HepG2 (cell line): Measurements from ENCODE around the gene MYH3. TPM values are rescaled to one million over a fixed set of nuclear protein-coding genes. Genes with fewer than 3 reads are reported as not detected.

Experiments
- ATAC-seq: fragments of 200-7000 bp; cut with Tn5 transposase; 3 replicates; pipeline ENCODE4 v1.9.1; 2020; ENCODE audit warnings: mild to moderate bottlenecking, moderate library complexity
- BruUV-seq: library from RNA; stranded (reverse); fragments of 400-500 nt; replicated peaks from 2 replicates; lab custom pipeline; 2021; lab: Mats Ljungman, UMichigan
- CTCF ChIA-PET: fragments of 300-600 bp; formaldehyde crosslinking; extraction: SDS; loops from one replicate; lab custom pipeline; 2021; ENCODE audit warnings: low total read pairs, inconsistent platforms, low intra/inter-chr PET ratio; lab: Yijun Ruan, JAX
- POLR2A ChIA-PET: fragments of 350-600 bp; sonication (Branson Sonifier 250); formaldehyde crosslinking; loops from one replicate; lab custom pipeline; 2020; ENCODE audit warnings: antibody characterized with exemption, inconsistent platforms; lab: Yijun Ruan, JAX
- DNase-seq: peaks from one replicate; pipeline ENCODE4 v3.0.0-alpha.2; 2015; ENCODE audit warnings: low spot score
- FAIRE-seq: peaks from 3 replicates; lab custom pipeline; 2011; peaks lifted over from hg19 to GRCh38; lab: Jason Lieb, UNC
- H2AFZ ChIP-seq: one replicate; pipeline ENCODE4 v1.6.1; 2011; ENCODE audit warnings: low read length, inconsistent platforms
- H3K27ac ChIP-seq: fragments of 300-600 bp; 3 replicates; pipeline ENCODE4 v1.8.0; 2011; ENCODE audit warnings: mixed run types, mild to moderate bottlenecking, mixed read lengths, low read length, inconsistent platforms; ENCODE audit not compliant: insufficient read depth; ENCODE audit errors: extremely low read length
- H3K27me3 ChIP-seq, 2 experiments: fragments of 200-600 bp in 1 of 2; 2 replicates in 1 of 2; 3 replicates in 1 of 2; pipeline versions ENCODE4 v1.6.0 to v1.8.0; 2011; ENCODE audit warnings: low read length in 2 of 2, mild to moderate bottlenecking in 2 of 2, moderate library complexity in 2 of 2, inconsistent platforms in 1 of 2; ENCODE audit not compliant: insufficient read depth in 2 of 2, control insufficient read depth in 1 of 2
- H3K36me3 ChIP-seq, 2 experiments: fragments of 200-600 bp in 1 of 2; replicated peaks in 1 of 2; 2 replicates in 1 of 2; 3 replicates in 1 of 2; pipeline versions ENCODE4 v1.5.1 to v1.8.0; 2011; ENCODE audit warnings: low read length in 2 of 2, inconsistent platforms in 1 of 2; ENCODE audit not compliant: insufficient read depth in 2 of 2, control insufficient read depth in 1 of 2
- H3K4me1 ChIP-seq: 2 replicates; pipeline ENCODE4 v1.5.1; 2012; ENCODE audit warnings: low read length, inconsistent platforms; ENCODE audit not compliant: insufficient read depth
- H3K4me2 ChIP-seq: 2 replicates; pipeline ENCODE4 v1.6.0; 2011; ENCODE audit warnings: low read depth, low read length, inconsistent platforms
- H3K4me3 ChIP-seq, 3 experiments: fragments of 200-600 bp in 1 of 3; sonication (generic), shearing (Covaris generic) in 1 of 3; replicated peaks in 1 of 3; 2 replicates each; pipeline ENCODE4 v1.5.1; 2011 to 2016; ENCODE audit warnings: low read length in 3 of 3, inconsistent platforms in 2 of 3, low read depth in 2 of 3, mild to moderate bottlenecking in 2 of 3, control low read depth in 1 of 3, mixed read lengths in 1 of 3; ENCODE audit not compliant: insufficient read depth in 1 of 3
- H3K79me2 ChIP-seq: one replicate; pipeline ENCODE4 v1.6.1; 2011; ENCODE audit warnings: low read length, inconsistent platforms; ENCODE audit not compliant: insufficient read depth
- H3K9ac ChIP-seq: 2 replicates; pipeline ENCODE4 v1.6.0; 2011; ENCODE audit warnings: mild to moderate bottlenecking, low read depth, low read length, inconsistent platforms; ENCODE audit not compliant: insufficient read depth
- H3K9me3 ChIP-seq: 2 replicates; pipeline ENCODE4 v1.5.1; 2012; ENCODE audit warnings: mild to moderate bottlenecking, low read length
- H4K20me1 ChIP-seq: 2 replicates; pipeline ENCODE4 v1.6.0; 2011; ENCODE audit warnings: inconsistent platforms, mild to moderate bottlenecking, low read length, moderate library complexity; ENCODE audit not compliant: insufficient read depth
- CEBPZ ChIP-seq: IDR thresholded peaks from 2 replicates; pipeline ENCODE4 v1.6.1; 2012; ENCODE audit warnings: low read length, improper control_type of control experiment
- CSRNP1 ChIP-seq: sonication (generic); formaldehyde crosslinking; IDR thresholded peaks from 2 replicates; pipeline ENCODE4 v1.8.1; 2023; ENCODE audit warnings: mild to moderate bottlenecking, missing genetic modification reagents
- IRF2 ChIP-seq: IDR thresholded peaks from 2 replicates; pipeline ENCODE4 v1.6.1; 2018; ENCODE audit warnings: missing genetic modification reagents, missing compliant biosample characterization
- NFKB2 ChIP-seq: sonication (generic); formaldehyde crosslinking; IDR thresholded peaks from 2 replicates; pipeline ENCODE4 v1.4.0; 2020; ENCODE audit warnings: missing genetic modification reagents, borderline replicate concordance
- NR2F2 ChIP-seq: IDR thresholded peaks from 2 replicates; pipeline ENCODE4 v1.6.1; 2012; ENCODE audit warnings: low read depth, inconsistent platforms, borderline replicate concordance
- USF2 ChIP-seq, 2 experiments: sonication (generic) in 1 of 2; formaldehyde crosslinking in 1 of 2; IDR thresholded peaks; 2 replicates each; pipeline versions ENCODE4 v1.5.1 to v1.6.1; 2011 to 2020; ENCODE audit warnings: borderline replicate concordance in 1 of 2, low read depth in 1 of 2, low read length in 1 of 2, mild to moderate bottlenecking in 1 of 2, missing genetic modification reagents in 1 of 2, moderate library complexity in 1 of 2
- WGBS: methylation state at CpG from one replicate; pipeline ENCODE4 v1.1.6; 2017; ENCODE audit warnings: low lambda C conversion rate; 5-methylcytosine and 5-hydroxymethylcytosine counted together
- in situ Hi-C: cut with HindIII; loops from 2 replicates; pipeline ENCODE4 v1.10.0; 2017; ENCODE audit warnings: low pct_unique_long_range_greater_than_20kb; ENCODE audit not compliant: extremely low pct_ligation_motif_present
- intact Hi-C: fragments of 100-400 bp; cut with micrococcal nuclease; formaldehyde crosslinking; loops from one replicate; pipeline ENCODE4 v1.10.0; 2022; ENCODE audit not compliant: unreplicated experiment
- polyA plus RNA-seq, 8 experiments: library from polyadenylated mRNA; depleted of rRNA in 3 of 8; stranded (reverse) in 7 of 8; unstranded in 1 of 8; fragments of >200 nt; fragmentation: Illumina TruSeq in 4 of 8; extraction: Trizol in 4 of 8; gene quantifications; 2 replicates each; pipeline versions ENCODE4 v1.2.1 to v1.2.3, GENCODE V29; 2011 to 2016; ENCODE audit warnings: low read depth in 4 of 8, missing spikeins in 1 of 8, mixed read lengths in 1 of 8; ENCODE audit not compliant: insufficient read depth in 1 of 8
- total RNA-seq, 5 experiments: library from RNA; depleted of rRNA; stranded (reverse); fragments of >200 nt; fragmentation: Illumina TruSeq; extraction: Trizol; gene quantifications; 2 replicates each; pipeline ENCODE4 v1.2.3, GENCODE V29; 2016; ENCODE audit warnings: low read depth in 1 of 5

Gene MYH3
- total and polyA plus RNA-seq, 2 of the 13 experiments (the other 11 are each of a cell fraction or from before 2014, with no cell fraction given): 2.5 to 4.5 TPM

GRCh38 chr17:10589553-10590145 lies 67.5 kb downstream of the MYH3 start:
- intact Hi-C loops (no loop called here), in situ Hi-C loops (no loop called here)

More at GRCh38 chr17:10589553-10590145, 67.5 kb downstream of the MYH3 start:
- no peaks in the 10 kb centered on the region for H4K20me1 ChIP-seq
- DNase-seq (no peak), FAIRE-seq (no peak), ATAC-seq (no peak)
- no TSS peak for BruUV-seq
- H3K4me1 ChIP-seq: no peaks in the 10 kb centered on the region
- no peaks in the 10 kb centered on the region for H3K36me3 ChIP-seq
- no peak overlapping the region for H3K4me3 ChIP-seq
- H2AFZ ChIP-seq: no peak overlapping the region
- ChIA-PET CTCF (no interaction called here), POLR2A (no interaction called here)
- 17% methylated on average over 8 of the region's 8 CpGs for WGBS
- H3K27ac ChIP-seq: no peak overlapping the region
- H3K79me2 ChIP-seq: no peaks in the 10 kb centered on the region
- peaks cover 1 to 17% of the 10 kb centered on the region in 2 experiments; a peak in 3 of 5 replicates for H3K27me3 ChIP-seq
- no peaks in the 10 kb centered on the region for H3K9me3 ChIP-seq
- TF ChIP-seq USF2 (IDR thresholded peaks at IDR 0.05; ENCODE audit: low read depth, low read length) (no peak), USF2 (CRISPR knock-in tag; IDR thresholded peaks at IDR 0.05; ENCODE audit: borderline replicate concordance) (no peak), NFKB2 (CRISPR knock-in tag) (no peak), IRF2 (CRISPR knock-in tag) (no peak), CEBPZ (no peak), CSRNP1 (CRISPR knock-in tag) (no peak), NR2F2 (no peak)
- H3K4me2 ChIP-seq: no peak overlapping the region
- H3K9ac ChIP-seq: no peak overlapping the region
